GM10266 (cell line): ENCODE results near the gene PFDN1.

Source experiments
- DNase-seq: peaks from one replicate; pipeline ENCODE4 v3.0.0; 2012; ENCODE audit errors: extremely low spot score
- TF ChIP-seq, protein P1 (sequence below): IDR thresholded peaks from 2 replicates; pipeline ENCODE4 v1.5.1; 2012; ENCODE audit warnings: mild to moderate bottlenecking, low read depth; ENCODE audit not compliant: control insufficient read depth, insufficient read depth; ENCODE audit errors: missing control alignments

Gene PFDN1

DNA sequence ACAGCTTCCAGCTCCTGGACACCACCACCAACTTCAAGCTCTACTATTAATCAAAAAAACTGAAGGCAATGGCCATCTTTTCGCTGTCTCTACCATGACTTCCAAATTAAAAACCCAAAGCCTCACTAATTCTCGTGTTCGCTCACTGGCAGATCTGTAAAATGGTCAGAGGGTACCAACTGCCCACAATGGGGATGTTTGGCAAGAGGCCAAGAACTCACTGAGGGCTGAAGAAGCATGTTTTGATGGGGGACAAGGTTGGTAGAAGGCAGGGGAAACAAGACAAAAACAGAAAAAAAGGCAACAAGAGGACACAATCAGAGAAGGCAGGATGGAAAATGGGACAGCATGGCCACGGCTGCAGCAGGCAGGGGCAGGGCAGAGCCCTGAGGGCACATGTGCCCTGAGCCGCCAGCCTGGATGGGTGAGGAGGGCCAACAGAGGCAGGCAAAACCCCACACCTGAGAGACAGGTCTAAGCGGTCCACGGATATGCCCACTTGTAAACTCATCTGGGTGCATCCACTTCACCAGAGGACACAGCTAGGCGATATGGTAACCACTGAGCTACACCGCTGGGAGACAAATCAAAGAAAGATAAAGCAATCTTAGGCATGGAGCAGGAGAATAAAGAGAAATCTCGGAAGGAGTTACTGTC lies 50.3 kb downstream of the PFDN1 start:
- TF ChIP-seq, protein P1, sequence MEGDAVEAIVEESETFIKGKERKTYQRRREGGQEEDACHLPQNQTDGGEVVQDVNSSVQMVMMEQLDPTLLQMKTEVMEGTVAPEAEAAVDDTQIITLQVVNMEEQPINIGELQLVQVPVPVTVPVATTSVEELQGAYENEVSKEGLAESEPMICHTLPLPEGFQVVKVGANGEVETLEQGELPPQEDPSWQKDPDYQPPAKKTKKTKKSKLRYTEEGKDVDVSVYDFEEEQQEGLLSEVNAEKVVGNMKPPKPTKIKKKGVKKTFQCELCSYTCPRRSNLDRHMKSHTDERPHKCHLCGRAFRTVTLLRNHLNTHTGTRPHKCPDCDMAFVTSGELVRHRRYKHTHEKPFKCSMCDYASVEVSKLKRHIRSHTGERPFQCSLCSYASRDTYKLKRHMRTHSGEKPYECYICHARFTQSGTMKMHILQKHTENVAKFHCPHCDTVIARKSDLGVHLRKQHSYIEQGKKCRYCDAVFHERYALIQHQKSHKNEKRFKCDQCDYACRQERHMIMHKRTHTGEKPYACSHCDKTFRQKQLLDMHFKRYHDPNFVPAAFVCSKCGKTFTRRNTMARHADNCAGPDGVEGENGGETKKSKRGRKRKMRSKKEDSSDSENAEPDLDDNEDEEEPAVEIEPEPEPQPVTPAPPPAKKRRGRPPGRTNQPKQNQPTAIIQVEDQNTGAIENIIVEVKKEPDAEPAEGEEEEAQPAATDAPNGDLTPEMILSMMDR, result no peak
- no peak for DNase-seq

DNA sequence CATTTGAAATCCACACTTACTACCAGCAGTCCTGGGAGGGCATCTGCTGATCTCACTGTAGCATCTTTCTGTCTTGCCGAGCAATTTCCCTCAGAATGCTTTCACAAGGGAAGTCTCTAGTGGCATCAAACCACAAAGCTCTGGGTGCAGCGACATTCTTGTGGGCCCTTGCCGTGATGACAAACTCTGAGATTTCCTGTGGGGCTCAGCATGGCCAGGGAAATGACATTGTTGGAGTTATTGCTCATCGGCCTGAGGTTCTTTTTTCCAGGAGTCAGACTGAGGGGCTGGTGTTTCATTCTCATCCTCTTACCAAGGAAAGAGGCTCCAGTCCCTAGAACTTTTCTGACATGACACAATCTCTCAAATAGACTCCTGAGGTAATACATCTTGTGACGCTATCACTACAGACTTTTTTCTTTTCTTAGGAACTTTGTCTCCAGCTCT lies 51.4 kb downstream of the PFDN1 start:
- TF ChIP-seq, protein P1, result no peak
- no peak for DNase-seq

DNA sequence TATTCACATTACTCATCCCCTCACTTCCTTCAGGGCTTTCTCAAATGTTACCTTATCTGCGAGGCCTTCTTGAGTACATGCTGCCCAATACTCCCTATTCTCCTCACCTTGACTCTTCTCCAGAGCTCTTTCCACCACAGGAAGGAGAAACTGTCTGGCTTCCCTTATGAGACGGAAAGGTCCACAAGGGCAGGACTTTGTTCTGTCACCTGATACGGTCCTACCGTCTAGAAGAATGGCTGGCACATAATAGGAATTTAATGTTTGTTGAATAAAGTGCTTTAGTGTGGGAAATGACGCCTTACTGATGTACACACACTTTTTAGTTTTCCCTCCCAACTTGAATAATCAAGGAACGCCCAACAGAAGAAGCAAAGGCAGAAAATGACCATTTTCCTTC lies 52.5 kb downstream of the PFDN1 start:
- no peak for DNase-seq
- TF ChIP-seq, protein P1, result no peak

DNA sequence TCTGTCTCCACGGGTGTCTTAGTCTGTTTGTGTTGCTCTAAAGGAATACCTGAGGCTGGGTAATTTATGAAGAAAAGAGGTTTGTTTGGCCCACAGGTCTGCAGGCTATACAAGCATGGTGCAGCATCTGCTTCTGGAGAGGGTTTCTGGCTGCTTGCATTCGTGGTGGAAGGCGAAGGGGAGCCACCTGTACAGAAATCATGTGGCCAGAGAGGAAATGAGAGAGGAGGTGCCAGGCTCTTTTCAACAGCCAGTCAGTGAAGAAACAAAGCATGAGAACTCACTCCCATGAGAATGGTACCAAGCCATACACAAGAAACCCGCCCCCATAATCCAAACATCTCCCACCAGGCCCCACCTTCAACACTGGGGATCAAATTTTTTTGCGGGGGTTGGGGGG lies 53.4 kb downstream of the PFDN1 start:
- DNase-seq, result no peak
- TF ChIP-seq, protein P1, result no peak

DNA sequence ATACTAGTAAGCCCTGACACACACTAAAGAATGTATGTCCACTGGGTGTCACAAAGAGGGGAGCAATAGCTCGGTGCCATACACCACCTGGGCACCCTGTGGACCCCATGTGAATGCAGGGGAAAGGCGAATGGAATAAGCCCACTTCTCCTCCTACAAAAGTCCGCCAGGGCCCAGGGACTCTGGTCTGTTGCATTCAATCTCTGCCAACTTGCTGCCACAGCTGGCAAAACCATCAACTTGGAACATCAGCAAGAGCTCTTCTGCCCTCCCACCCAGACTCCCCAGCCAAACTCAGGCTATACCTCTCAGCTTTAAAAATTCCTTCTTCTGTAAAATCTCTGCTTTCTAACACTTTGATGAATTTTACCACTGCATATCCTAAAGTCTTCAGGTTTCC lies 54.5 kb downstream of the PFDN1 start:
- no peak for DNase-seq
- TF ChIP-seq, protein P1, result no peak

DNA sequence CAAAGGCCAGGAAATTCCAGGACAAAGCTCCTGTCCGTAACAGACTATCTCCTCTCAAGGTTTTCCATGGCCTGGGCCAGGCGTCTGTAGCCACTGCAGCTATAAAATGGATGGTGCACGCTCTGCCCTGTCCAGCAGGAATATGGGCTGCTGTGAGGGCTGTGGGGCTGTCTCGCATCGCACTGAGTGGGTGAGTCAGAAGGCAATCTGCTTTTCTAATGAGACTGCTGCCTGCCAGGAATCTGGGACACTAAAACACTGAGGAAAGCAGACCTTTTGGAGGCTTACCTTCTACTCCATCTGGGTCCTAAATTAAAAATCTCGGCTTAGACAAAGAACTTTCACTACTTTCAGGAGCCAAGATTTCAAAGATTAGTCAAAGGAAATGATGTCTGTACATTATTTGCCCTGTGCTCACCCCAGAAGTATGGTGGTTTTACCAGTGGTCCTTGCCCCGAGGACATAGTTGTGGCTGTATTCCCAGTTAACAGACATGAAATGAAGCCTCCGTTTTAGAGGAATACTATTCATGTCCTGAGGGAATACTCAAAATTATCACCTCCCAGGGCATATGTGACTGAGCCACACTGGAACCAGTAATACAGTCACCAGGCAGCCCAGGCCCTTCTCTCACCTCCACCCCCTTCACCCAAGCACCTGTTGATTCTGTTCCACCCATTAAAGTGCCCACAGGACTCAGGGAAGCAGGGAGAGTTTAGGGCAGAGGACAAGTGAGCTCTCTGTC lies 56.4 kb downstream of the PFDN1 start:
- TF ChIP-seq, protein P1, result no peak
- no peak for DNase-seq

DNA sequence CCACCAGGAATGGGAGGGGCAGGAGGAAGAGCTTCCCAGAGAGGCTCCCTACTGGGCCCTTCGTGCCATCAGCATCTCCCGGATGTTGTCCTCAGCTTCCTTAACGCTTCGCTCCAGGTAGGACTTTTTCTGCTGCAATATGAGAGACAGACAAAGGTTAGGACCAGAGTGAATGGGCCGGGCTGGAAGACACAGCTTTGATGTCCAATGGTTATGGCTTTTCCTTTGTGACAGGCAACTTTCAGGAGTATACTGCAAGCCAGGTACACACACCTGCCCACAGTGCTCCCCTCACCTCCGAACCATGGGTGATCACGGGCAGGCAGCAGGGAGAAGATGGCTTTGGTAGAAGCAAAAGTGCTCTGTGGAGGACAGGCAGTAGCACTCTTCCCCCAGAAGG lies 57.0 kb downstream of the PFDN1 start:
- TF ChIP-seq, protein P1, result no peak
- no peak for DNase-seq
